GM21447 (cell line): ENCODE results near the gene TUBA3E.
"Not testable (repeated sequence)": the region's sequence is repeated elsewhere in the genome, so short reads cannot be mapped to it uniquely, and the experiment has no call there.

Source experiments
- ATAC-seq: cut with Tn5 transposase; IDR thresholded peaks from one replicate; pipeline ENCODE4 v1.9.1; 2021; ENCODE audit not compliant: unreplicated experiment

TUBA3E gene

DNA sequence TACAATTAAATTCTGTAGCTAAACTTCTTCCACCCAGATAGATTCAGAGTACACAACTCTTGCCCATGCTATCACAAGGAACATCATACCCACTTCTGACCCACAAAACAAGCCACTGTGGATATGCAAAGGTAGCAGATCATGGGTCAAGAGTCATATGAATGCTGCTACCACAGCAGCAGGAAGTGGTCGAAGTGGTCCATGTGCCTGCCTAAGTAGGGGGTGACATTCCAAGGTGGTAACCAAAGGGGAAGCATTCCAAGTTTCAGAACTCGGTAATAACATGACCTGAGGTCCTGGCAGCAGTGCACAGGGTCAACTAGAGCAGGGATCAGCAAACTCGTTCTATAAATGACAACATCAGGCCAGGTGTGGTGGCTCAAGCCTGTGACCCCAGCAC, 5.8 kb downstream of the TUBA3E start:
- not testable (repeated sequence) for ATAC-seq

GRCh38 chr2:130191319-130191718, 6.9 kb downstream of the TUBA3E start:
- ATAC-seq = not testable (repeated sequence)

DNA sequence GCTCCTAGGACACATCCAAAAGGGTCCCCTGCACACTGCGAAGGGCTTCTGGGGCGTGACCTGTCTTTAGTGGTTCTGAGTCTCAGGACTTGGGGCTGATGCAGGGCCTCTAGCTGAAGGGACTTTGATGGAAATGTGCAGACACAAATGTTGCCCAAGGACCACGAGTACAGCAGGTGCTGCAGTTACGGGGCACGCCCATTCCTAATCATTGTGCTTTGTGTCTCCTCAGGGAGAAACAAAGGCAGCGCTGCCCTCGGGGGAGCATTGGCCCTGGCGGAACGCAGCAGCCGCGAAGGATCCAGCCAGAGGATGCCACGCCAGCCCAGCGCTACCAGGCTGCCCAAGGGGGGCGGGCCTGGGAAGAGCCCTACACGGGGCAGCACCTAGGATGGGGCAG, 8.0 kb downstream of the TUBA3E start:
- ATAC-seq = no peak

DNA sequence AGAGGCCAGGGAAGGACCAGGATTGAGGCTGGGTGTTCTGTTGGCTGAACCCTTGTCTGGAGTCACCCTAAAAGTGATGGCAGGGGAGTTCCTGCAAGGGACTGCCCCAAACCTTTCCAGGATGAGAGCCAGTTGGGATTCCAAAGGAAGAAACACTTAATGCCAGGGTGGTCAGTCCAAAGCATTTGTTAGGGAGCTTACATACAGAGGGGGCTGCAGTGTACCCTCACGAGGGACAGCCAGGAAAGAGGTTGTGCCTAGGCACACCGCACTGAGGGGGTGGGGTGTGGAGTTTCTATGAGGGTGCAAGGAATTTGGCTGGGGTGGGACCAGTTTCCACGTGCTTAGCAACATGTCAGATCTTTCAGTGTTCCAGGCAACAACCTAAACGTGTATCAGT, 9.3 kb downstream of the TUBA3E start:
- not testable (repeated sequence) for ATAC-seq

GRCh38 chr2:130187859-130188792, 10.1 kb downstream of the TUBA3E start:
- ATAC-seq = not testable (repeated sequence)

GRCh38 chr2:130187268-130187667, 11.0 kb downstream of the TUBA3E start:
- no peak for ATAC-seq

DNA sequence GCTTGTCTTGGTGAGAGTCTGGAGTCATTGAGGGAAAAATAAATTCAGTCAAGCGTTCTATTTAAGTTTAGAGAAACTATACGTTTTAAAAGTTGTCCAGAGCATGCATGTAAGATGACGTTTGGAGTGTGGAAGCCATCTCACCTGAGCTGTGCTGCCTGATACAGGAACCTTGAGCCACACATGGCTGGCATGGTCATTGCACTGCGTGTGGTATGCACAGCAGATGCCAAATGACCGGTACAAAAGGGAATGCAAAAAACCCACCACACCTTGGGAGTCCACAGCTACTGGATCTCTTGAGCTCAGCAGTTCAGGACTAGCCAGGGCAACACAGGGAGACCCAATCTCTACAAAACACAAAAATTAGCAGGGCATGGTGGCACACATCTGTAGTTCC, 11.8 kb downstream of the TUBA3E start:
- ATAC-seq = no peak

GRCh38 chr2:130185896-130186295, 12.3 kb downstream of the TUBA3E start:
- no peak for ATAC-seq

DNA sequence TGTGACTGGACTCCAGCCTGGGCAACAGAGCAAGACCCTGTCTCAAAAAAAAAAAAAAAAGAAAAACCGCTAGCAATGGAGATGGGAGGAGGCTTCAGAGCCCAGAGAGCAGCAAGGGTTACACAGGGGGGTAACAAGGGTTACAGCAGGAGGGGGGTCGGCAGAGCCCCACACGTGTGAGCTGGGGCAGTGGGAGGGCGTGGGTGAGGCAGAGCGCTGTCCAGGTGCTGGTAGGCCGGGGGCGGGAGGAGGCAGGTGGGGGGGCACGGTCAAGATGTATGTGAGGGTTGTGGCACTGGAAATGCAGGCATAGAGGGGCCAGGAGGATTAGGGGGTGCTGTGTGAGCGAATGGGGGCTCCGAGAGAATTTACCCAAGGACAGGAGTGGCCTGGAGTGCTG, 12.8 kb downstream of the TUBA3E start:
- no peak for ATAC-seq

DNA sequence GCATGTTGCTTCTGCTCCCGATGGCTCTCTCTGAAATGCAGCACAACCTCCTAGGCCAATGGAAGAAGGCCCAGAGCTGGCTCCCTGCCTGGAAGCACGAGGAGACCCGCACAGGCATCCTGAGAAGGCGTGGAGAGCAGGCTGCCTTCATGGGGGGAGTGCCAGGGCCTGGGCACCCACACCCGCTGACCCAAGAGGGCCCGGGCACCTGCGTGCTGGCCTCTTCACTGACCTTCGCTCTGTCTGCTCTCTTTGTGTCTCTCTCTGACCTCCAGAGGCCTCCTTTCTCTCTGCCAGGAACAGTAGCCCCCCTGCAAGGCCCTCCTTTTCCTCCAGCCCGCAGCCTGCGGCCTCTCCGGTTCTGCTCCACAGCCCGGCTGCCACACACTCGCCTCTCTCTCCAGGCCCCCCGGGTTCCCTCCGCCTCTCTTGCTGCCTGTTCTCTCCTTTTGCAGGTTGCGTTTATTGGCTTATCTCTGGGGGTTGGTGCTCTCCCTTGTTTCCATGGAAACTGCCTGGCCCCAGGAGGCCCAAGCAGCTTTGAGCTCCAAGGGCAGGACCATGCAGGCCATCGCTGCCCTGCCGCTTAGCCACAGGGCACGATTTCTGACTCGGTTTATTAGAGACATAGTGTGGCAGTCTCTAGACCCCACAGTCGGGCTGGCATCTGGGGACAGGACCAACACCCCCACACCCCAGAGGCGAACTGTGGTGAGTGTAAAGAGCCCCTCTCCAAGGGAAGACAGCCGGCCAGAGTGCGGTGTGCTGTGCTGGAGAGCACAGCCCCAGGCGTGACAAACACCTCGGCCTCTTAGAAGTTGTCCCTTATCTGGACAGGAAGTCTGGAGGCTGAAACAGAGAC, 14.5 kb downstream of the TUBA3E start:
- no peak for ATAC-seq

- ATAC-seq = not testable (repeated sequence)
These were observed 15.3 kb downstream of the TUBA3E start for GRCh38 chr2:130182826-130183511.

DNA sequence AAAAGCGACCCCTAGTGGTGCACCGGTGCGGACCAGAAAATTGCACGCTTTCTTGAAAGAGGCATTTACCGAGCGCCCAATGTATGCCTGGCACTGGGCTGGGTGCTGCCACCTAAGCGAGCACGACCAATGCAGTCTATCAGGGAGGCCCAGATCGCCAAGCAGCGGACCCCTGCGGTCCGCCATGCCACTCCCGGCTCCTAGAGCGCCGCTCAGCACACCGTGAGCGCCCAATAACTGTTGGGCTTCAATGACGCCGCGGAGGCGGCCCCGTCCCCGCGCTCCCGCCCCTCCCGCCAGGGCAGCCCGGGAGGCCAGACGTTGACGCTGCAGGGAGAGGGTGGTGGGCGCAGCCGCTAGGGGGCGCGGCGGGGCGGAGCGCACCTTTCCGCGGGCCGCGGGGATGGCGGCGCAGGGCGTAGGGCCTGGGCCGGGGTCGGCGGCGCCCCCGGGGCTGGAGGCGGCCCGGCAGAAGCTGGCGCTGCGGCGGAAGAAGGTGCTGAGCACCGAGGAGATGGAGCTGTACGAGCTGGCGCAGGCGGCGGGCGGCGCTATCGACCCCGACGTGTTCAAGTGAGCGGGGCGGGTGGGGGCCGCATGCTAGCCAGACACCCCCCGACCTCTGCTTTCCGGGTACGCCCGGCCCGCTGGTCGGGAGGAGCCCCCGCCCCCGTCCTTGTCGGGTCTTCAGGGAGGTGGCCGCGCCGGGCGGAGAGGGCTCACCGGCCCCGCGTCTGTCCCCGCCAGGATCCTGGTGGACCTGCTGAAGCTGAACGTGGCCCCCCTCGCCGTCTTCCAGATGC, 16.2 kb downstream of the TUBA3E start, which contains the start of gene MZT2B:
MZT2B (plus strand) TSS at position 383 of the 803 bp plus-strand sequence; CDS start at position 404, 21 bp downstream.
- ATAC-seq = peak; percentile 76

DNA sequence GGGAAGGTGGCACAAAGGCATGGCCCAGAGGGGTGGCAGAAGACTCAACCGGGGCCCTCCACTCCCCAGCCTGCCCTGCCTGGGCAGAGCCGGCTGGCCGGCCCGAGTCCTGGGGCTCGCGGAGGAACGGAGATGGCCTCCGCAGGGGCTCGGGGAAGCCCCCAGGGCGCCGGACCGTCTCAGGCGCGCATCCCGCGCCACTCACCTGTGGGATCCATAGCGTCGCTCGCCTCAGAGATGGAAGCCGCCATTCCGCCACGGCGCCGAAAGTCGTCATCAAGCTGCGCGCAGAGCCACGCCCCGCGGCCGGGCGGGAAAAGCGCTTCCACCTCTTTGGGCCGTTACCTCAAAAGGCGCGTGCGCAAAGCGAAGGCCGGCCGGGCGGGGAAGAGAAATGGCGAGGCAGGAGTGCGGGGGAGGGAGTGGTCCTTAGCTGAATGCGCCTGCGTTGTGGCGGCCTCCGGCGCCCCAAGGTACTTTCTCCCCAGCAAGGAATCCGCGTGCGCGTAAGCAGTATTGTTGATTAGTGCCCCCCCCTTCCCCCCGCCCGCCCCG, 16.8 kb downstream of the TUBA3E start, which contains the start of gene SMPD4:
SMPD4 (minus strand) TSS at position 278 of the 555 bp plus-strand sequence. CDS start 5,010 bp downstream, outside the sequence.
- peak; percentile 66 for ATAC-seq

GRCh38 chr2:130180404-130181324, 17.6 kb downstream of the TUBA3E start:
- ATAC-seq = not testable (repeated sequence)

- ATAC-seq = peak; percentile 46
These were observed 23.4 kb downstream of the TUBA3E start for GRCh38 chr2:130174866-130175265.

GRCh38 chr2:130169896-130170295, 28.3 kb downstream of the TUBA3E start:
- no peak for ATAC-seq

DNA sequence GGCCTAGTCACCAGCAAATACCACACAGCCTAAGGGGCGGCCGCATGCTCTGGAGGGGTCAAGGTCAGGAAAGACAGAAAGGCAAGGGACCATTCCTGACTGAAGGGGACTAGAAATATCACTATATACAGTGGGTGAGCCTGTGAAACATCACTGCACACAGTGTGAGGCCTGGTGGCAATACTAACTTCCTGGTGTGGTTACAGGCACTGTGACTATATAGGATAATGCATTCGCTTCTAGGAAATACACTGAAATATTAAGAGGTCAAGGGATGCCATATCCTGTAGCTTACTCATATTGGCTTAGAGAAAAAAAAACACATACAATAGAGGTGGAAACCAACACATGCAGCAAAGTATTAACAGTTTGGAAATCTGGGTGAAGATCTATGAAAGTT, 29.1 kb downstream of the TUBA3E start:
- not testable (repeated sequence) for ATAC-seq

GRCh38 chr2:130166611-130167010, 31.6 kb downstream of the TUBA3E start:
- ATAC-seq = not testable (repeated sequence)
